Progenitor cell of endocrine pancreas (in vitro differentiated cells): ENCODE results near the gene LRBA. TPM values are rescaled to one million over a fixed set of nuclear protein-coding genes. Genes with fewer than 3 reads are reported as not detected.
A peak's percentile ranks its signal among the peaks of the same experiment; 100 is the strongest.

Experiments
- DNase-seq: peaks from one replicate; pipeline ENCODE4 v3.0.0; 2021; ENCODE audit warnings: low spot score; ENCODE audit not compliant: unreplicated experiment
- H3K27ac Mint-ChIP-seq: 2 replicates; pipeline ENCODE4 v1.8.0; 2021; ENCODE audit warnings: mild to moderate bottlenecking, moderate library complexity, mixed read lengths
- H3K27me3 Mint-ChIP-seq: 2 replicates; pipeline ENCODE4 v1.8.0; 2021; ENCODE audit warnings: mixed read lengths
- H3K36me3 Mint-ChIP-seq: 2 replicates; pipeline ENCODE4 v1.8.0; 2022; ENCODE audit warnings: mixed read lengths; ENCODE audit not compliant: insufficient read depth
- H3K4me1 Mint-ChIP-seq: 2 replicates; pipeline ENCODE4 v1.8.0; 2021; ENCODE audit warnings: low read depth, mixed read lengths
- H3K4me3 Mint-ChIP-seq: 2 replicates; pipeline ENCODE4 v1.8.0; 2021; ENCODE audit warnings: low read depth, mild to moderate bottlenecking, moderate library complexity, mixed read lengths
- H3K9me3 Mint-ChIP-seq: 2 replicates; pipeline ENCODE4 v1.8.0; 2021; ENCODE audit warnings: low read depth, mixed read lengths
- CTCF ChIP-seq: fragments of 200-600 bp; sonication (generic); IDR thresholded peaks from one replicate; pipeline ENCODE4 v1.5.0; 2021; ENCODE audit warnings: antibody characterized with exemption, mild to moderate bottlenecking; ENCODE audit not compliant: unreplicated experiment
- total RNA-seq: library from RNA; stranded (reverse); gene quantifications from 2 replicates; pipeline ENCODE4 v1.2.1, GENCODE V29; 2021

Gene LRBA
- total RNA-seq, 1 donor from 2014 or later, result 95.2 TPM

- peaks cover 30% of the 10 kb centered on the region for H3K4me1 Mint-ChIP-seq
- H3K9me3 Mint-ChIP-seq, result no peaks in the 10 kb centered on the region
- no peak for TF ChIP-seq CTCF
- H3K27ac Mint-ChIP-seq, result peak overlapping the region; percentile 21
- H3K4me3 Mint-ChIP-seq, result peak overlapping the region; percentile 64
- DNase-seq, result no peak
- peaks cover 9% of the 10 kb centered on the region for H3K36me3 Mint-ChIP-seq
- H3K27me3 Mint-ChIP-seq, result peaks cover 81% of the 10 kb centered on the region
These were observed 430.8 kb downstream of the LRBA start for GRCh38 chr4:150584111-150584915.

GRCh38 chr4:150583287-150584110 is 431.6 kb downstream of the LRBA start:
- peaks cover 36% of the 10 kb centered on the region for H3K4me1 Mint-ChIP-seq
- peaks cover 89% of the 10 kb centered on the region for H3K27me3 Mint-ChIP-seq
- H3K36me3 Mint-ChIP-seq, result peaks cover 9% of the 10 kb centered on the region
- H3K27ac Mint-ChIP-seq, result peak overlapping the region; percentile 69
- peak overlapping the region; percentile 64 for H3K4me3 Mint-ChIP-seq
- no peak for DNase-seq
- H3K9me3 Mint-ChIP-seq, result no peaks in the 10 kb centered on the region
- no peak for TF ChIP-seq CTCF

- Mint-ChIP-seq H3K4me3 (peak overlapping the region; percentile 64), H3K27me3 (peaks cover 87% of the 10 kb centered on the region), H3K27ac (no peak overlapping the region), H3K9me3 (no peaks in the 10 kb centered on the region), H3K4me1 (peaks cover 36% of the 10 kb centered on the region), H3K36me3 (peaks cover 6% of the 10 kb centered on the region)
- TF ChIP-seq CTCF, result no peak
- no peak for DNase-seq
These were observed 432.2 kb downstream of the LRBA start for GRCh38 chr4:150582873-150583286.

- Mint-ChIP-seq H3K9me3 (no peaks in the 10 kb centered on the region), H3K27ac (peak within 1 kb of the TSS; percentile 15), H3K36me3 (peaks cover 5% of the 10 kb centered on the region), H3K4me1 (peaks cover 36% of the 10 kb centered on the region), H3K4me3 (peak within 1 kb of the TSS; percentile 64), H3K27me3 (peaks cover 85% of the 10 kb centered on the region)
- no peak for TF ChIP-seq CTCF
- DNase-seq, result no peak
These were observed 432.8 kb downstream of the LRBA start, which contains the start of gene MAB21L2 for GRCh38 chr4:150582146-150582872. TSS of gene MAB21L2 (plus strand) at chr4:150582151. CDS start at chr4:150583030, 879 bp downstream.

GRCh38 chr4:150581641-150582051 is 433.4 kb downstream of the LRBA start:
- DNase-seq, result no peak
- H3K27ac Mint-ChIP-seq, result peak overlapping the region; percentile 2
- peaks cover 83% of the 10 kb centered on the region for H3K27me3 Mint-ChIP-seq
- H3K4me1 Mint-ChIP-seq, result peaks cover 36% of the 10 kb centered on the region
- TF ChIP-seq CTCF, result no peak
- H3K9me3 Mint-ChIP-seq, result no peaks in the 10 kb centered on the region
- H3K36me3 Mint-ChIP-seq, result peaks cover 5% of the 10 kb centered on the region
- no peak overlapping the region for H3K4me3 Mint-ChIP-seq
